Measurements from ENCODE around the gene RNGTT.
"Not testable (repeated sequence)": the region's sequence is repeated elsewhere in the genome, so short reads cannot be mapped to it uniquely, and the experiment has no call there.

RNGTT gene

DNA sequence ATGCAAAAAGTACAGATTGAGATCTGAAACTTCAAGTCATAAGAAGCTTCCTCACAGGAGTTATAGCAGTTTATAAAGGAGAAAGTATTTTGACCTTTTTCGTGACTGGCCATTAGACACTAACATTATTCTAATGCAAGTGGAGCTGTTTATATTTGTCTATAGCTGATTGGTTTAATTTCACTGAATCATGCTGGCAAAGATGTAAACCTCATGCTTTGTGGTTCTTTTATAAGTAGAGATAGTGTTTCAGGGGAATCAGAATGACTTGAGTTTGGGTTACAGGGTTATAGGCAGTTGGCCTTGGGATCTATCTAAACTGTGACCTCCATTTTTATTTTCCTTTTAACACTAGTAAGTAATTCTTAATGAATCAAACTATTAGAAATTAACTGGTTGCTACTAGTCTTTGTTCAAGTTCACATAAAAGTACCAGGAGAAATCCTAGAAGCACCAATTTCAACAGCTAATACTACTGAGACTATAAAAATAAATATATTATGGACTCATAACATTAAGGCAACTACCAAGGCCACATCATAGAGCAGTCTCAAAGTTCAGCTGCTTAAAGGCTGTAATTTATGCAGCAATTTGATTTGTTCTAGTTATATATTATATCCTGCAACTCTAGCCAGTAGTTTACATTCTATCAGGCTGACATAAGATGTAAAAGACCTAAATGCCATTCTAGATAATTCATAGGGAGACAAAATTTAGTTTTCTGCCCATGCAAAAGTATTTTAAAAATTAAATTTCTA, 94.0 kb downstream of the RNGTT start:
- in situ Hi-C loops (cut with MboI; ENCODE audit: low sequenced_read_pairs) = no loop called here

DNA sequence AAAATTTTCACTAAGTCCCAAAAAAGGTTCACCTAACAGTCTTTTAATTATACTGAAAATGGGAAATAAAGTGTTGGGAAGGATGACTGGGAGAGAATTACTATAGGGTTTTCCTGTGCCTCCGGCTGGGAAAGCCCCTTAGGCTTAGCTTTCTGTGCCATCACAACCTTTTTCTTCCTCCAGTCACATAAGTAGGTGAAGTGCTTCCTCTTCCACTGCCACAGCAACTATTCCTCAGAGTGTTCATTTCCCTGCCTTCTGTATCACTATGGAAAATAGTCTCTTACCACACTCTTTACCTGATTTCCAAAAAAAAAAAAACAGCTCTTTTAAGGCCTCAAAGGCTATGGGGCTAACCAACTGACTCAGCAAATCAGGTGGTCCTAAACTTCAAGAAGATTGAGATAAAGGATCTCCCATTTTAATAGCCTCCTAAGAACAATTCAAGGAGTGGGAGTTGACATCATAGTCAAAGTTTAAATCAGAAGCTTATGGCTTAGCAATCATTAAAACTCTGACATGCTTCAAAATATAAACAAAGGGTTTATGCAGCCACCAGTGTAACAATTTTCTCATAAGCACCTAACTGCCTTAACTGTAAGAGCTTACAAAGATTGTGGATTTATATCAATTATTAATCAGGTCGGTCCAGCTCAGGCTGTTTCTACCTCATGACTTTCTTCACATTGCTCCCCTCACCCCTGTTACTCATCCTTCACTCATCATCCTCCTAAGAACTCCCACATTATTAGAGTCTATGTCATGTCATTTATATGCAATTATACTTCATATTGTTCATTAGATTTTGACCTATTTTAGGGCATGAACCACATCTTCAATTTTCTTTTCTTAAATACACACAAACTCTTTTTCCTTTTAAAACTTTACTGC, 95.3 kb downstream of the RNGTT start:
- in situ Hi-C loops (cut with MboI; ENCODE audit: low sequenced_read_pairs) = no loop called here

DNA sequence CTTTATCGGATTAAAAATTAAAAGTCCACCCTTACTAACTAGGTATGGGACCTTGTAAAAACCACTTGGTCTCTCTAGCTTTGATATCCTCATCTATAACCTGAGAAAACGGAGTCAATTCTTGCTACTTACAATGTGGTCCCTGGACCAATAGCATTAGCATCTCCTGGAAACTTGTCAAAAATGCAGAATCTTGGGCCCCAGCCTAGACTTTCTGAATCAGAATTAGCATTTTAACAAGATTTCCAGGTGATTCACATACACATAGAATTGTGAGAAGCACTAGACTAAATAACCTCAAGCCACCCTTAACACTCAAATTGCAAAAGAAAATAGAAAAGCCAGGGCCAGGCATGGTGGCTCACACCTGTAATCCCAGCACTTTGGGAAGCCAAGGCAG, 96.6 kb downstream of the RNGTT start:
- in situ Hi-C loops (cut with MboI; ENCODE audit: low sequenced_read_pairs) = no loop called here

DNA sequence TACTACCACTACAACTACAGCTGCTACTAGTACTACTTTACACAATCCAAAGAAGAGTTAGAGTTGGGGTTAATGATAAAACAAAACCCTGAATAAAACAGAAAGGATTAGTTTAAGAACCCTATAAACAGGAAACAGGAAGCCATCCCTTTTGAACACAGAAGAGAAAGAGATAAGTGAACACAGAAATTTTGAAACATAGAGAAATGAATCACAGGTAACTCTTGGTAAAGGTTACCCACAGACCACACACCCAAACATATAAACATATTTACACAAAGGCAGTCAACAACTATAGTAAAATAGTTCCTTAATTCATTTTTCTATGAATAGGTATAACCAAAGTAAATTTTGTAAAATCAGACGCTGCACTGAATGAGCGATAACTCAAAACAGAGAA, 98.1 kb downstream of the RNGTT start:
- in situ Hi-C loops (cut with MboI; ENCODE audit: low sequenced_read_pairs) = no loop called here

DNA sequence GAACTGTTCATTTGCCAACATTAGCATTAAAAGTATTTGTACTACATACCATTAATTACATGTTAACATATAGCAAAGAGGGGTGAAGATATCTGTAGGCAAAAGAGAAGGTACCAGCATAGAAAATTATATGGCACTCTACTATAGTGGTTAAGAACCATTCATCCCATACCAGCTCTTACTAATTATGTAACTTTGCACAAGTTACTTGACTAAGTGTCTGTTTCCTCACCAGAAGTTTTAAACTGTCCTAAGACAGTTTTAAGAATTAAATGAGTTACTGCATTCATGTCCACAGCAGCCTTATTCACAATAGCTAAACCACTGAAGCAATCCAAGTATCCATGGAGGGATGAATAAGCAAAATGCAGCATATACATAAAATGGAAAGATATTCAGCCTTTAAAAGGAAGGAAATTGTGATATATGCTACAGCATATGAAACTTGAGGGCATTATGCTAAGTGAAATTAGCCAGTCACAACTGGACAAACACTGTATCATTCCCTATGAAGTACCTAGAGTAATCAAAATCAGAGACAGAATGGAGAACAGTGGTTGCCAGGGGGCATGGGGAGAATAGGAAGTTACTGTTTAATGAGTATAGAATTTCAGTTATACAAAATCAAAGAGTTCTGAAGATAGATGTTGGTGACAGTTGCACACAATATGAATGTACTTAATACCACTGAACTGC, 98.9 kb downstream of the RNGTT start:
- in situ Hi-C loops (cut with MboI; ENCODE audit: low sequenced_read_pairs) = no loop called here

DNA sequence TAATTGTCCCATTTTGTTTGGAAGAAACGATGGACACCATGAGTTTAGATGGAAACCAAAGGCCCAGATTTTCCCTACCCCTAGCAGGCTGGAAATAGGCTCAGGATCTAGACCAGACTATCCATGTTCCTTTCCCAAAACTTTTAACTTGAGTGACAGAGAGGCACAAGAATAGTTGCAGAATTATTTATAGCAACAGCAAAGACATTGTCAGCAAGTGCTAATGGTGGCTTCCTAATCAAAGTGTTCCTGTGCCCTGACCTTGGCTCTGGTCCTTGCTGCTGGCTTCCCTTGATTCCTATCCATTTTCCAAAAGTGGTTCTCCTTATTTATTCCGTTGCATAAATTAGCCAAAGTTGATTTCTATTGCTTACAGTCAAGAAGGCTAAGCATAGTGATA, 103.1 kb downstream of the RNGTT start:
- in situ Hi-C loops (cut with MboI; ENCODE audit: low sequenced_read_pairs) = no loop called here

DNA sequence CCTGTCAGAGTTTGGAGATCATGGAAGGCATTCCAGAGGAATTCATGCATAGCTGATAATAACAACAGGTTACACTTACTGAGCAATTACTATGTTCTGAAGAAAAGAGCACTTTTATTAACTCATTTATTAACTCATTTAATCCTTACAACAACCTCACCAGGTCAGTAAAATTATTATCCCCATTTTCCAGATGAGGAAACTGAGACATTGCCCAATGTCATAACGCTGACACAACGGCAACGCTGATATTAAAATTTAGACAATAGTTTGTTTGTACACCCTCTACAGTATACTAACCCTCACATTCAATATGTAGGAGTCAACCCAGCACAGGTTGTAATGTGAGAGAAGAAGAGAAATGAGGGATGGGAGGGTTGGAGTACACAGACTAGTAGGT, 105.0 kb downstream of the RNGTT start:
- in situ Hi-C loops (cut with MboI; ENCODE audit: low sequenced_read_pairs) = no loop called here

DNA sequence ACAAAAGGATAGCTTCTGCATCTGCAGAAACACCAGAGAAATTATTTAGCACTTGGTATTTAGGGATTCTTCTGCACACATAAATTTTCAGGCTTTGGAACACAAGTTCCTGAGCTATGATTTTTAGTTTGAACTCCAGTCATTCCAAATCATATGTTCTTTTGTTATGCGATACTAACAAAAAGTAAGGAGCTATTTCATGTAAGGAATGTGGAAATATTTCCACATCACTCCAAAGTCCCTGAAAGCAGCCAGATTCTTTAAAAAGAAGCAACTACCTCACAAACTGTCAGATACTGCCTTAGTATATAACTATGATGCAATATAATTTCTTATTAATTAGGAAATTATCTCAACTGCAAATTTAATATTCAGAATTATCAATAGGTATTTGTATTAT, 106.9 kb downstream of the RNGTT start:
- in situ Hi-C loops (cut with MboI; ENCODE audit: low sequenced_read_pairs) = no loop called here

DNA sequence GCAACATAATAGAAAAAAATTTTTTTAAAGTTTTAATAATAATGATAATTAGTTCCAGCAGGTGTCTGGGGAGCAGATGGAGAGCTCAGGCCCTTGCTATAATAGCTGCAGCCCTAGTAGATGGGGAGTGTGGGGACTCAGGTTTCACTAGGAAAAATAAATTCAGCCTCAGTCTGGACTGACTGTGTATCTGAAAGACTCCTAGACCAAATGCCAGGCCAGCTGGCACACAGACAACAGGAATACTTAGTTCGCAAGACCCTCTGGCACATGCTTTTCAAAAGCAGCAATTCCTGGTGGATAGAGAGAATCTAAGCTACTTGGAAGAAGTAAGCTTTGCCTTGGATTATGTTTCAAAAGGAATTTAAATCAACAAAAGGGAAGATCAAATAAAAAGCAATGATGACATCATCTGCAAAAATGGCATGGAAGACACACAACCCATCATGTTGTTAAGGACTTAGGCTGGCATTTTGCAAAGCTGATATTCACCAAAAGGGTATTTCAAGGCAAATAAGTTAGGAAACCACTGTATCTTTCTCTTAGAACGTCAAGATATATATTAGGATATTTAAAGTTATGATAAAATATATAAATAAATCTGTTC, 107.8 kb downstream of the RNGTT start:
- in situ Hi-C loops (cut with MboI; ENCODE audit: low sequenced_read_pairs) = no loop called here

DNA sequence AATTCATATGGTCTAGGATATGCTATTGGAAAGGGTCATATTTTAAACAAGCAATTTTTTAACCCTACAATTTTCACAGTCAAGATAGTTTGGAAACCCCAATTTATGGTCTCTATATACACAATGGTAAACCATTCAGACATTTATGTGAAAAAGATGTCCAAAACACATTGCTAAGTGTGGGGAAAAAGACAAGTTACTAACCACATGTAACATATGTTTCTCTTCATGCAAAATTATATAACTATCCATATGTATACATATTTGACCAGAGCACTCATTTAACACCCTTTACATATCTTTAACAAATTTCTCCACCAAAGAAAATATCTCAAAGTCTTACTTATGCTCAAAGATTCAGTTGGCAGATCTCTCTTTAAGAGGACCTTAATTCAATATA, 110.6 kb downstream of the RNGTT start:
- in situ Hi-C loops (cut with MboI; ENCODE audit: low sequenced_read_pairs) = no loop called here

DNA sequence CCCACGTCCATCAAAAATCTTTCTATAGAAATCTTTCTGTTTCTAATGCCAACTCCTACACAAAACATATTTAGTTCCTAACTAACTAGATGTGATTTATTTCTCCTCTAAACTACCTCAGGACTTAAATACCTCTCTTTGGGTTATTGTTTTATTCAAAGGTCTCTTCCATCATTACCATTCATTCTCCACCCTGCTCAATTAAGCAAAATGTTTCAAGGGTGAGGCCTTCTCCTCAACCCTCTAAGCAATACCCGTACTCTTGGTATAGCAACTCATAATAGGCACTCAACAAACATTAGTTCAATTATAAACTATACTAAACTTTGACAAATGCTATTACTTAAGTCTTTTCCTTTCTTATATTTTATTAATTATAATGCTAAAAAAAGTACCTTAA, 111.4 kb downstream of the RNGTT start:
- in situ Hi-C loops (cut with MboI; ENCODE audit: low sequenced_read_pairs) = no loop called here

DNA sequence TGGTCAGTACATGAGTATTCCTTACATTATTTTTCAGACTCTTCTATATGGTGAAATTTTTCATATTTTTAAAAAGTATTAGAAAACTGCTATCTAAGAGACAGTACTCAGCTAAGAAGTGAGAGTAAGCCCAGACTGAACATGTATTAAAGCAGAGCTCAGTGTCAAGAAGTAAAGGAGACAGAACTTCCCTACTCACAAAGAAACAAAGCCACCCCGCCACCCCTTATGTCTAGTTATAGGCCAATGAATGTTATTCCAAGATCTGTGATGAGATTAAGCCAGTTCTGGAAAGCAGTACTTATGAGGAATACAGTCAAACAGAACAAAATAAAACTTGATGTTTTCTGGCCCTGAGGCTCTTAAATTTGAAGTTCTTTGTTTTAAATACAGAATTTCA, 114.5 kb downstream of the RNGTT start:
- in situ Hi-C loops (cut with MboI; ENCODE audit: low sequenced_read_pairs) = no loop called here

DNA sequence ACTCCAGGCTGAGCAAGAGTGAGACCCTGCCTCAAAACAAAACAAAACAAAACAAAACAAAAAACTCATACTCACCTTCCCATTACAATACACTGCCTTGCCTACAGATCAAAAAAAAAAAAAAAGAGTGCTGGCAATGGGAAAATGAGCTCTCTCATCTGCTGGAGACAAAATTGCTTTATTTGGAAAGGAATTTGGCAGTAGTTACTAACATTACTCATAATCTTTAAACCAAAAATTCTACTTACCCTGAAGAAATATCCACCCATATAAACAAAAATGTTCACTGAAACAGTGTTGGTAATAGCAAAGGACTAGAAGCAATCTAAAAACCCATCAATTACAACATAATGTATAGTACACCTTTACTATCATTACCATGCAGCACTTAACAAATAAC, 120.4 kb downstream of the RNGTT start:
- in situ Hi-C loops (cut with MboI; ENCODE audit: low sequenced_read_pairs) = no loop called here

DNA sequence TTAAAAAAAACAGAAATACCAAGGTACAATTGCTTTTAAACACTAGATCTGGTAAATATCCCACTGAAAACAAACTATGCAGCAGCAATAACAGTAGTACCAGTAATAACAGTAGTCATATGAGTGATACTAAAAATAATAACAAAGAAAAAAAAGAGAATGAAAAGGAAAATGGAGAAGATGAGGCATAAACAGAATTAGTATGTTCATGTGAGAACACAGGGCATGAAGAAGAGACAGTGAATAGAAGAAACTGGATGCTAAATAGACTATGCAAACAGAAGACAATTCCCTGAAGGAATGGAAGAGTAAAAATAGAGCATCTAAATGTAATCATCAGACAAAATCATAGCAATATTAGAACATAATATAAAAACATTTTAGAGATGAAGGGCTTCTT, 121.1 kb downstream of the RNGTT start:
- in situ Hi-C loops (cut with MboI; ENCODE audit: low sequenced_read_pairs) = no loop called here

DNA sequence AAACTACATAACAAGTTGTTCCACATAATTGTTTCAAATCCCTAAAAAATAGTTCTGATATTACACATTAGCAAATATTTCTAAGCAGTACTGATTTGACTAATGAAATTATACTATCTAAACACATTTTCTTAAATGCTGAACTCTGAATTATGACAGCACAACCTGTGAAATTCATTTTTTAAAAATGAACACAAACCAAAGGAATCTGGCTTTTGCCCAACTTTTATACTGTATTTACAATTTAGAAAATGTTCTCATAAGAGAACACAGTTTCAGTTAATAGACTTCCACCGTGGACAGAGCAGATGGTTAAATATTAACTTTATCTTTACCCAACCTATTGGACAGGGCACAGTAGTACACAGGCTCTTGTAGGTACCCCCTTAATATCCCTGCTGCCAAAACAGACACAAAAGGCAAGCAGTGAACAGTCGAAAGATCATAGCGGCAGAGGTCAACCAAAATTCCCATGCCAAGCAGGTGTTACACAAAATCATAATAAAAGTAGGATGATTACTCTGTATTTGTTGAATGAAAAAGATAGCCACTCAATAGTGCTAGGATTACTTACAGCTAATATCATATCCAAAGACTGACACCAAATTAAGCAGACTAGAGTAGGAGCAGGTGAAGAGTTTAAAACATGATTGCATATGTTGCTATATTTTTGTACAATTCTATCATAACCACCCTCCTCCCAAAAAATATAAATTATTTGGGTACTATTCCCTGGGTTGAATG, 122.5 kb downstream of the RNGTT start:
- in situ Hi-C loops (cut with MboI; ENCODE audit: low sequenced_read_pairs) = no loop called here

DNA sequence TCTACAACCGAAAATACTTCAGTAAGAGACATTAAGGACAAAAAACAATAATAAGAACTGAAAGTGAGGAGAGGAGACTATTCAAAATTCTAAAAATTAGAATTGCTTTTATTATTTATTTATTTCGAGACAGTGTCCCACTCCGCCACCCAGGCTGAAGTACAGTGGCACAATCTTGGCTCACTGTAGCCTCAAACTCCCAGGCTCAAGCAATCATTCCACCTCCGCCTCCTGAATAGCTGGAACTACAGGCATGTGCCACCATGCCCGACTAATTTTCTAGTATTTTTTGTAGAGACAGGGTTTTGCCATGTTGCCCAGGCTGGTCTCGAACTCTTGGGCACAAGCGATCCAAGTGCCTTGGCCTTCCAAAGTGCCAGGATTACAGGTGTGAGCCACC, 123.1 kb downstream of the RNGTT start:
- in situ Hi-C loops (cut with MboI; ENCODE audit: low sequenced_read_pairs) = no loop called here

DNA sequence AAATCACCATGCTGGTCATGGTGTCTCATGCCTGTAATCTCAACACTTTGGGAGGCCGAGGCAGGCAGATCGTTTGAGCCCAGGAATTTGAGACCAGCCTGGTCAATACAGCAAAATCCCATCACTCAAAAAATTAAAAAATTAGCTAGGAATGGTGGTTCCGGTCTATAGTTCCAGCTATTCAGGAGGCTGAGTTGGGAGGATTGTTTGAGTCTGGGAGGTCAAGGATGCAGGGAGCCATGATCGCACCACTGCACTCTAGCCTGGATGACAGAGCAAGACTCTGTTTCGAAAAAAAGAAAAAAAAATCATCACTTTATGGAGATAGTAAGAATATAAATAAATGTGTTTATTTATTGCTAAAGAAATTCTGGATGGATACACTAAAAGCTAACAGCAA, 124.1 kb downstream of the RNGTT start:
- in situ Hi-C loops (cut with MboI; ENCODE audit: low sequenced_read_pairs) = no loop called here

DNA sequence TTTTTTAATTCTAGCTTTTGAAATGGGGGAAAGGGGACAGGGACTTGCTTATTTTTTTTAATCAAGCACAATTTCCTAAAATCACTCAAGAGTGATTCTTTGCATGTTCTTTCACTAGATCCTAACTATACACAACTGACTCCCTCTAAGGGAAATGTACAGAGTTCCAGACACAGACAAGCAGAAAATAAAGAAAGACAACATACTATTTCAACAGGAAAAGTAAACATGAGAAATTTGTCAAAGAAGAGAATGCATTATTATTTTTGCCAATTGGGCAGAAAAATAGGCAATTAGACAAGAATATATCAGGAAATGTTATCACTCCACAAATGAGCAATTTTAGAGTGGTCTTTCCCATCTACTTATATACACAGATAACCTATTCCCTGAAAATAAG, 128.2 kb downstream of the RNGTT start:
- in situ Hi-C loops (cut with MboI; ENCODE audit: low sequenced_read_pairs) = no loop called here

DNA sequence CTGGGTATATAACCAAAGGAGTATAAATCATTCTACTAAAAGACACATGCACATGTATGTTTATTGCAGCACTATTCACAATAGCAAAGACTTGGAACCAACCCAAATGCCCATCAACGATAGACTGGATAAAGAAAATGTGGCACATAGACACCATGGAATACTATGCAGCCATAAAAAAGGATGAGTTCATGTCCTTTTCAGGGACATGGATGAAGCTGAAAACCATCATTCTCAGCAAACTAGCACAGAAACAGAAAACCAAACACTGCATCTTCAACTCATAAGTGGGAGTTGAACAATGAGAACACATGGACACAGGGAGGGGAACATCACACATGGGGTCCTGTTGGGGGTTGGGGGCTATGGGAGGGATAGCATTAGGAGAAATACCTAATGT, 130.3 kb downstream of the RNGTT start:
- in situ Hi-C loops (cut with MboI; ENCODE audit: low sequenced_read_pairs) = not testable (repeated sequence)

DNA sequence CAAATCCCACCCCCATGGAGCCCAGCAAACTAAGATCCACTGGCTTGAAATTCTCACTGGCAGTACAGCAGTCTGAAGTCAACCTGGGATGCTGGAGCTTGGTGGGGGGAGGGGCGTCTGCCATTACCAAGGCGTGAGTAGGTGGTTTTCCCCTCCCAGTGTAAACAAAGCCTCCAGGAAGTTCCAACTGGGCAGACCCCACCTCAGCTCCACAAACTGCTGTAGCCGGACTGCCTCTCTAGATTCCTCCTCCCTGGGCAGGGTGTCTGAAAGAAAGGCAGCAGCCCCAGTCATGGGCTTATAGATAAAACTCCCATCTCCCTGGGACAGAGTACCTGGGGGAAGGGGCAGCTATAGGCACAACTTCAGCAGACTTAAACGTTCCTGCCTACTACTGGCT, 135.8 kb downstream of the RNGTT start:
- in situ Hi-C loops (cut with MboI; ENCODE audit: low sequenced_read_pairs) = not testable (repeated sequence)

DNA sequence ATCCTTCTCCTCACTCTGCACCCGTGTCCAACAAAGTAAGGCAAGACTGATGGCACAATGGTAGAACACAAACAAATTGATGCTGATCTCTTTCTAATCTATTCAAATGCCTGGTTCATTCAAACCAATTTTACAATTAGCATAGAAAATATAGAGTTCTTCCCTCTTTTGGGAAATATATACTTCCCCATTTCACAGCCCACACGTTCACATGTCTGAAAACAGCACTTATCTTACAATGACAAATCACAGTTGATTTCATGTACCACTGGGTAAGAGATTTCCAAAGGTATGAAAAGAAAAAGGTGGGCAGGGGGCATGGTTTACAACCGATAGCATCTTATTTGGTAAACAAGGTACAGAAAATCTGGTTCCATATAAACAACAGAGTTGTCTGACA, 137.6 kb downstream of the RNGTT start:
- in situ Hi-C loops (cut with MboI; ENCODE audit: low sequenced_read_pairs) = no loop called here
